Nephron (organoid): Measurements from ENCODE around the gene ASTL.

Experiments
- H3K27ac Mint-ChIP-seq, 3 experiments: 2 replicates each; pipeline ENCODE4 v1.8.0; 2020; ENCODE audit warnings: mixed read lengths in 3 of 3, mild to moderate bottlenecking in 2 of 3, moderate library complexity in 1 of 3
- H3K27me3 Mint-ChIP-seq: 2 replicates; pipeline ENCODE4 v1.8.0; 2021; ENCODE audit warnings: low read depth, mild to moderate bottlenecking, moderate library complexity, mixed read lengths
- H3K36me3 Mint-ChIP-seq: 2 replicates; pipeline ENCODE4 v1.8.0; 2020; ENCODE audit warnings: low read depth, mixed read lengths
- H3K4me1 Mint-ChIP-seq: 2 replicates; pipeline ENCODE4 v1.8.0; 2020; ENCODE audit warnings: mixed read lengths
- H3K4me3 Mint-ChIP-seq, 3 experiments: 2 replicates each; pipeline ENCODE4 v1.8.0; 2020; ENCODE audit warnings: mild to moderate bottlenecking in 3 of 3, mixed read lengths in 3 of 3, moderate library complexity in 2 of 3
- H3K9me3 Mint-ChIP-seq: 2 replicates; pipeline ENCODE4 v1.8.0; 2020; ENCODE audit warnings: mixed read lengths
- CTCF ChIP-seq, 3 experiments: fragments of 200-600 bp; sonication (generic); IDR thresholded peaks; one replicate each; pipeline ENCODE4 v1.5.0; 2021; ENCODE audit warnings: antibody characterized with exemption in 3 of 3; ENCODE audit not compliant: unreplicated experiment in 3 of 3

ASTL gene

GRCh38 chr2:96117701-96118588 is 20.4 kb downstream of the ASTL start:
- H3K27ac Mint-ChIP-seq, result no peak overlapping the region
- H3K9me3 Mint-ChIP-seq, result no peaks in the 10 kb centered on the region
- no peaks in the 10 kb centered on the region for H3K36me3 Mint-ChIP-seq
- peaks cover 19% of the 10 kb centered on the region for H3K4me1 Mint-ChIP-seq
- TF ChIP-seq CTCF (IDR thresholded peaks at IDR 0.05; ENCODE audit: unreplicated experiment in 3 of 3), result no peak
- peaks cover 57% of the 10 kb centered on the region for H3K27me3 Mint-ChIP-seq
- peak overlapping the region; percentile 79 to 81 (median 81) for H3K4me3 Mint-ChIP-seq

- Mint-ChIP-seq H3K36me3 (no peaks in the 10 kb centered on the region), H3K27ac (no peak overlapping the region), H3K9me3 (no peaks in the 10 kb centered on the region), H3K4me1 (peaks cover 19% of the 10 kb centered on the region), H3K27me3 (peaks cover 57% of the 10 kb centered on the region), H3K4me3 (peak overlapping the region; percentile 63 to 81 (median 79))
- peak; percentile 89 to 95 (median 91) for TF ChIP-seq CTCF (IDR thresholded peaks at IDR 0.05; ENCODE audit: unreplicated experiment in 3 of 3)
These were observed 21.3 kb downstream of the ASTL start for GRCh38 chr2:96116879-96117533.

GRCh38 chr2:96116424-96116878 is 21.9 kb downstream of the ASTL start, which contains the start of gene ADRA2B:
ADRA2B (minus strand) TSS chr2:96116571; CDS start chr2:96116149, 422 bp downstream.
- H3K27me3 Mint-ChIP-seq, result peaks cover 60% of the 10 kb centered on the region
- H3K9me3 Mint-ChIP-seq, result no peaks in the 10 kb centered on the region
- no peak within 1 kb of the TSS for H3K27ac Mint-ChIP-seq
- H3K4me3 Mint-ChIP-seq, result peak within 1 kb of the TSS; percentile 78 to 81 (median 81)
- H3K4me1 Mint-ChIP-seq, result peaks cover 19% of the 10 kb centered on the region
- no peaks in the 10 kb centered on the region for H3K36me3 Mint-ChIP-seq
- TF ChIP-seq CTCF (IDR thresholded peaks at IDR 0.05; ENCODE audit: unreplicated experiment in 3 of 3), result no peak

GRCh38 chr2:96115631-96116423 is 22.5 kb downstream of the ASTL start:
- H3K4me3 Mint-ChIP-seq, result peak overlapping the region; percentile 75 to 81 (median 78)
- peaks cover 54% of the 10 kb centered on the region for H3K27me3 Mint-ChIP-seq
- H3K9me3 Mint-ChIP-seq, result no peaks in the 10 kb centered on the region
- no peak for TF ChIP-seq CTCF (IDR thresholded peaks at IDR 0.05; ENCODE audit: unreplicated experiment in 3 of 3)
- H3K36me3 Mint-ChIP-seq, result no peaks in the 10 kb centered on the region
- H3K4me1 Mint-ChIP-seq, result peaks cover 19% of the 10 kb centered on the region
- no peak overlapping the region for H3K27ac Mint-ChIP-seq

GRCh38 chr2:96114903-96115581 is 23.3 kb downstream of the ASTL start:
- peak overlapping the region; percentile 76 to 81 (median 78) for H3K4me3 Mint-ChIP-seq
- no peak for TF ChIP-seq CTCF (IDR thresholded peaks at IDR 0.05; ENCODE audit: unreplicated experiment in 3 of 3)
- peaks cover 46% of the 10 kb centered on the region for H3K27me3 Mint-ChIP-seq
- no peak overlapping the region for H3K27ac Mint-ChIP-seq
- peaks cover 11% of the 10 kb centered on the region for H3K4me1 Mint-ChIP-seq
- no peaks in the 10 kb centered on the region for H3K9me3 Mint-ChIP-seq
- H3K36me3 Mint-ChIP-seq, result no peaks in the 10 kb centered on the region
